ENCODE data around the gene IGSF23.
"Not testable (repeated sequence)": the region's sequence is repeated elsewhere in the genome, so short reads cannot be mapped to it uniquely, and the experiment has no call there.

GRCh38 chr19:44591340-44591993 lies 21.9 kb upstream of the IGSF23 start:
- not testable (repeated sequence) for TF ChIP-seq POLR2AphosphoS5, POLR2A (IDR thresholded peaks at IDR 0.05; ENCODE audit: low read depth, low read length)
